GM19455 (cell line): Measurements from ENCODE around the gene INTS11.

Experiments
- ATAC-seq: cut with Tn5 transposase; IDR thresholded peaks from one replicate; pipeline ENCODE4 v1.9.1; 2021; ENCODE audit not compliant: unreplicated experiment

INTS11 gene

GRCh38 chr1:1314678-1315335, 9.7 kb downstream of the INTS11 start:
- no peak for ATAC-seq

DNA sequence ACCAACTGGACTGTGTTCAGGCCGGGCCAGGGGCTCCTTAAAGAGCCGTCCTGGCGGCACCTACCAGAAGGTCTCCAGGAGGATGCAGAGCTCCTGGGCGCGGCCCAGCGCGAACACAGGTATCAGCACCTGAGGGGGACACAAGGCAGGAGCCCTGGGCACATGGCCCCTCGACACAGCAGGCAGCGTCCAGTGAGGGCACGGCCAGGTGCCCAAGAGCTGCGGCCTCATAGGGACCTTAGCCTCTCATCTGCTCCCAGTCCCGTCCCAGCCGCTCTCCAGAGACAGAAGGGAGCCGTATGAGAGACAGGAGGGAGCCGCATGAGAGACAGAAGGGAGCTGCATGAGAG, 10.2 kb downstream of the INTS11 start:
- no peak for ATAC-seq

DNA sequence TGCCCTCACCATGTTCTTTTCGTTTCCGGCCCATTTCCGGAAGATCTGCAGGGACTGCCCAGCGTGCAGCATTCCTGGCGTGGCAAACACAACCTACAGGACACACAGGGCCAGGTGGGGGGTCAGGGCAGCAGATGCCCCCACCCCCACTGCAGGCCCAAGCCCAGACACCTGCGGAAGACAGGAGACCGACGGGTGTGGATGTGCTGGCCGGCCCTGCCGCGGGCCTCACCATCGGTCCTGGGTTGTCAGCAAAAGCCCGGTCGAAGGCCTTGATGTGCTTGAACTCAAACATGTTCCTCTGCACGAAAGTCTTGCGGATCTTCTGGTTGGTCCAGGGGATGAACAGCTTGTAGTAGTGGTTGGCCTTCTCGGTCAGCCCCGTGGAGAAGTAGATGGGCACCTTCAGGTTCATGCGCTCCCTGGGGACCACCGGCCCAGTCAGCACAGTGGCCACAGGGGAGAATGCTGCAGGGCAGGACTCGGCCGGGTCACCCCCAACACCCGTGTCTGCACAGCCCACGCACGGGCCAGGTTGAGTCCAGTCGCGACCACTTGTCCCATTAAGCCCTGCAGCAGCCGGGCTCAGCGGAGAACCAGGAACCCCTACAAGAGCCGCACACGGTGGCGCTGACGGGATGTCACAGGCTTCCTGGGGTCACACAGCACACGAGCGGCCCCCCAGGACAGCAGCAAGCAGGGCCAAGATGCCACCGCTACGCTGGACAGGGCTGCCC, 10.8 kb downstream of the INTS11 start:
- no peak for ATAC-seq

DNA sequence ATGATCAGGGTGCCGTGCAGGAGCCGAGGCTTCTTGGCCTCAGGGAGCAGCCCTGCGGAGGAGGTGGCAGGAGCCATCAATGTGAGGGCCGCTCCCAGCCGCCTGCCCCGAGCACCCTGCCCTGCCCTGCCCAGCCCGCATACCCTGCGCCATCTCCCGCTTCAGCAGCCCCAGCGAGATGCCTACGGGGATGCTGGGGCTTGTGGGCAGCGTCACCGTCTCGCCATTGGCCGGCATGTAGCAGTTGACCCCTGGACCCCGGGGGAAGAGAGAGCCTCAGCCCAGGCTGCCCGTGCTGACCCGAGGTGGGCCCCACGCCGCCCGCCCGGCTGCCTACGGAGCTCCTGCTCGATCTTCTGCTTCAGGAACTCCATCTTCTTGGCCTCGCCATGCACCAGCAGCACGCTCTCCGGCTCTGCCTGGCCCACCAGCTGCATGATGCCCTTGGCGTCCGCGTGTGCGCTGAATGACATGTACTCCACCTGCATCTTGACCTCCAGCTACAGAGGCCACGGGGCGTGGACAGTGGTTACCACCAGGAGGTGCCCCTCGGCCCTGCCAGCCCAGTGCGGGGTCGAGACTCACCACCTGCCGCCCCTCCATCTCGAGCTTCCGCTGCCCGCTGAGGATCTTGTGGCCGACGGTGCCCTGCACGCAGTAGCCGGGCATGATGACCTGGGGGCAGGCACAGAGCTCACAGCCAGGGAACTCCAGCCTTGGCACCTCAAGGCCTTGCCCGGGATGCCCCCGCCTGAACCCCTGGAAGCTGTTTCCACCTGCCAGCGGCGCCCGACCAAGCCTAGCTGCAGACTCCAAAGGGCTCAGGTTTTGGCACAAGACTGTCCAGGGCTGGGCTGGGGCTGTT, 11.8 kb downstream of the INTS11 start:
- no peak for ATAC-seq

- no peak for ATAC-seq
Observed at GRCh38 chr1:1311107-1312104, 13.1 kb downstream of the INTS11 start.

GRCh38 chr1:1310476-1311053, 13.9 kb downstream of the INTS11 start:
- no peak for ATAC-seq

- no peak for ATAC-seq
Observed at GRCh38 chr1:1310109-1310385, 14.4 kb downstream of the INTS11 start.

- no peak for ATAC-seq
Observed at GRCh38 chr1:1309251-1310108, 15.0 kb downstream of the INTS11 start.

- ATAC-seq, result peak; percentile 3
Observed at GRCh38 chr1:1308756-1309250, 15.7 kb downstream of the INTS11 start.

DNA sequence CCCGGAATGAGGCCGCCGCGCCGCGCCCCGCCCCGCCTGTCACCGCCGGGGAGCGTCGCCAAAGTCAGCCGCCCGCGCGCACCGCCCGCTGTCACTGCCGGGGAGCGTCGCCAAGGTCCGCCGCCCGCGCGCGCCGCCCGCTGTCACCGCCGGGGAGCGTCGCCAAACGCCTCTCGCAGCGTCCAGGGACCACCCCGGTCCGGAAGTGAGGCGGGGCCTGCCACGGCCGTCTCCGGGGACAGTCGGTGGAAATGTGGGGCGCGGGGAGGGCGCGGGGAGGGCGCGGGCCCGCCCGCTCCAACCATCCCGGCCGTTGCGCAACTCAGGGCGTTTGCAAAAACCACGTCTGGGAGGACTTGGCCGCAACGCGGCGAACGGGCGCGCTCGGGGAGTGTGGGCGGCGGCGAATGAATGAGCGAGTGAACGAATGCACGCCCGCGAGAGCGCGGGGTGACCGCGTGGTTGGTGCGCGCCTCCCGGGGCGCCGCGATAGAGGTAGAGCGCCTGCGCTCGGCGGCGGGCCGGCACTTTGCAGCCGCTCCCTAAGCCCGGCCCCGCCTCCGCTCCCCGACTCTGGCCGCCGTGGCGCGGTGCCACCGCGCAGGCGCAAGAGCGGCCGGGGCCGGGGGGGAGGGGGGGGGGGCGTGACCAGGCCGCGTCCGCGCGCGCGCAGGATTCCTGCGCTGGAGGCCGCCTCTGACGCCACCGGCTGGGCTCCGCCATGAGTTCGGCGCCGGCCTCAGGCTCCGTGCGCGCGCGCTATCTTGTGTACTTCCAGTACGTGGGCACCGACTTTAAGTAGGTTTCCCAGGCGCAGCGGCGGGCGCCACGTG, 16.3 kb downstream of the INTS11 start, which contains the start of the genes ACAP3 and PUSL1:
ACAP3 (minus strand) TSS at position 8 of the 833 bp plus-strand sequence. CDS start 115 bp downstream, outside the sequence.
PUSL1 (plus strand) TSS at position 675 of the 833 bp plus-strand sequence; CDS start at position 722, 47 bp downstream.
- ATAC-seq, result peak; percentile 55

GRCh38 chr1:1307261-1307922, 17.1 kb downstream of the INTS11 start:
- ATAC-seq, result peak; percentile 4

- no peak for ATAC-seq
Observed at GRCh38 chr1:1306661-1307260, 17.7 kb downstream of the INTS11 start.

- no peak for ATAC-seq
Observed at GRCh38 chr1:1306070-1306660, 18.3 kb downstream of the INTS11 start.

- ATAC-seq, result no peak
Observed at GRCh38 chr1:1305300-1306069, 19.0 kb downstream of the INTS11 start.

DNA sequence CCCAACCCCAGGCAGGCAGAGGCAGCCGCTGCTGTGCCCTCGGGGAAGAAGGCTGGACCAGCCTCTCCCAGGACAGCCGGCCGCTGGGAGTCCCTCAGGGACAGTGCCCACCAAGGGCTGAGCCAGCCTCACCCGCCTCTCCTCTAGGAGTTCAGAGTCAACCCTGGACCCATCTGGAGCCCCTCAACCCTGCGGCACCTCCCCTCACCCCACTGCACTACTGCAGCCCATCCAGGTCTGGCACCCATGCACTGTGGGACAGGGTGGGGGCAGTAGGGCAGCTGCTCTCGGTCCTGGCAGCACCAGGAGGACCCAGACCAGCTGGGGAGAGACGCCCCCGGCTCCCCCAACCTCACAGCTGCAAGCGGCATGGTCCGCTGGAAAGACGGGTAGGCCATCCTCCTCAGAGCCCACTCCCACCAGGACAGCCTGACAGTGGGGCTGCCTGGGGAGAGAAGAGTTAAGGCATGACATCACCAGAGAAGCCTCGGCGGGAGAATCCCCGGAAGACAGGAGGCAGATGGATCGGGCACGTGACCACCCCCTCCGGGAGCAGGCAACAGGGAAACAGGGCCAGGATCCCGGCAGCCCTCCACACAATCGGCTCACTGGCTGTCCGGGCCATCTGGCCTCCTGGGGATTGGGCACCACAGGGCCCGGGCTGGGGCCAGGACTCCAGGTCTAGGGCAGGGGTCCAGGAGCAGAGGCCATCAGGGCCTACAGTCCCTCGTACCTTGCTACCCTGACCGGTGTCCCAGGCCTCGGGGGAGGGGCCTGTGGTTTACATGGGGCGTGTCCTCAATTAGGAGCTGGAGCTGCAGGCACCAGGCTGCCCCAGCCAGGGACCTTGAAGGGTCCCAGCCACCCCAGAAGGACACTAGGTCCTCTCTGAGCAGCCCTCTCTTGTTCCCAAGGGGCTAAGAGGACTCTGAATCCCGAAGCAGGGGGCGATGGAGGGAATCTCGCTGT, 19.8 kb downstream of the INTS11 start:
- no peak for ATAC-seq
